ENCODE results near the gene ZNF439. TPM values are rescaled to one million over a fixed set of nuclear protein-coding genes. Genes with fewer than 3 reads are reported as not detected.
A peak's percentile ranks its signal among the peaks of the same experiment; 100 is the strongest.
"Not testable (repeated sequence)": the region's sequence is repeated elsewhere in the genome, so short reads cannot be mapped to it uniquely, and the experiment has no call there.

The ZNF439 gene
- total and polyA plus RNA-seq, 2 donors, result 3.6 to 26.2 TPM

- not testable (repeated sequence) for DNase-seq (ENCODE audit: extremely low spot score); H3K36me3 ChIP-seq (ENCODE audit: insufficient read depth); H3K4me1 ChIP-seq (ENCODE audit: insufficient read depth); H3K27ac ChIP-seq (ENCODE audit: low read depth); H3K4me3 ChIP-seq (ENCODE audit: low read depth, low read length)
- 48% methylated on average over 6 of the region's 6 CpGs for WGBS
Measured at GRCh38 chr19:11847615-11848014, 911 bp upstream of the ZNF439 start.

- WGBS, result 20% methylated on average over 11 of the region's 11 CpGs
- Histone ChIP-seq H3K4me3 (ENCODE audit: low read depth, low read length) (peak overlapping the region; percentile 62), H3K36me3 (ENCODE audit: insufficient read depth) (no peaks in the 10 kb centered on the region), H3K27ac (ENCODE audit: low read depth) (no peak overlapping the region), H3K4me1 (ENCODE audit: insufficient read depth) (no peaks in the 10 kb centered on the region)
- DNase-seq (ENCODE audit: extremely low spot score), result no peak
Measured at GRCh38 chr19:11848200-11848593, 329 bp upstream of the ZNF439 start.

- 85% methylated on average over 4 of the region's 4 CpGs for WGBS
- not testable (repeated sequence) for H3K36me3 ChIP-seq (ENCODE audit: insufficient read depth); H3K4me3 ChIP-seq (ENCODE audit: low read depth, low read length); DNase-seq (ENCODE audit: extremely low spot score); H3K4me1 ChIP-seq (ENCODE audit: insufficient read depth); H3K27ac ChIP-seq (ENCODE audit: low read depth)
Measured at GRCh38 chr19:11850289-11850688, 1.8 kb downstream of the ZNF439 start.

GRCh38 chr19:11853358-11853757 is 4.8 kb downstream of the ZNF439 start:
- no peaks in the 10 kb centered on the region for H3K4me1 ChIP-seq (ENCODE audit: insufficient read depth)
- H3K27ac ChIP-seq (ENCODE audit: low read depth), result no peak overlapping the region
- DNase-seq (ENCODE audit: extremely low spot score), result no peak
- 94% methylated on average over 3 of the region's 3 CpGs for WGBS
- no peak overlapping the region for H3K4me3 ChIP-seq (ENCODE audit: low read depth, low read length)
- H3K36me3 ChIP-seq (ENCODE audit: insufficient read depth), result no peaks in the 10 kb centered on the region

GRCh38 chr19:11856596-11857250 is 8.2 kb downstream of the ZNF439 start:
- no peak for DNase-seq (ENCODE audit: extremely low spot score)
- Histone ChIP-seq H3K36me3 (ENCODE audit: insufficient read depth) (no peaks in the 10 kb centered on the region), H3K4me3 (ENCODE audit: low read depth, low read length) (no peak overlapping the region), H3K4me1 (ENCODE audit: insufficient read depth) (no peaks in the 10 kb centered on the region), H3K27ac (ENCODE audit: low read depth) (no peak overlapping the region)
- WGBS, result 86% methylated on average over 12 of the region's 12 CpGs

GRCh38 chr19:11860721-11861120 is 12.2 kb downstream of the ZNF439 start:
- DNase-seq (ENCODE audit: extremely low spot score), result no peak
- no peaks in the 10 kb centered on the region for H3K36me3 ChIP-seq (ENCODE audit: insufficient read depth)
- H3K27ac ChIP-seq (ENCODE audit: low read depth), result no peak overlapping the region
- WGBS, result 94% methylated on average over 7 of the region's 7 CpGs
- H3K4me1 ChIP-seq (ENCODE audit: insufficient read depth), result no peaks in the 10 kb centered on the region
- no peak overlapping the region for H3K4me3 ChIP-seq (ENCODE audit: low read depth, low read length)

- H3K4me1 ChIP-seq (ENCODE audit: insufficient read depth), result no peaks in the 10 kb centered on the region
- WGBS, result 97% methylated on average over 2 of the region's 2 CpGs
- no peak for DNase-seq (ENCODE audit: extremely low spot score)
- no peak overlapping the region for H3K27ac ChIP-seq (ENCODE audit: low read depth)
- no peaks in the 10 kb centered on the region for H3K36me3 ChIP-seq (ENCODE audit: insufficient read depth)
- H3K4me3 ChIP-seq (ENCODE audit: low read depth, low read length), result no peak overlapping the region
Measured at GRCh38 chr19:11861301-11861700, 12.8 kb downstream of the ZNF439 start.

- peaks cover 11% of the 10 kb centered on the region for H3K36me3 ChIP-seq (ENCODE audit: insufficient read depth)
- not testable (repeated sequence) for DNase-seq (ENCODE audit: extremely low spot score); H3K4me1 ChIP-seq (ENCODE audit: insufficient read depth); H3K27ac ChIP-seq (ENCODE audit: low read depth); H3K4me3 ChIP-seq (ENCODE audit: low read depth, low read length)
- WGBS, result 82% methylated on average over 4 of the region's 4 CpGs
Measured at GRCh38 chr19:11867766-11868165, 19.2 kb downstream of the ZNF439 start.

- no peak overlapping the region for H3K4me3 ChIP-seq (ENCODE audit: low read depth, low read length)
- WGBS, result 98% methylated on average over 8 of the region's 8 CpGs
- H3K27ac ChIP-seq (ENCODE audit: low read depth), result no peak overlapping the region
- DNase-seq (ENCODE audit: extremely low spot score), result no peak
- H3K36me3 ChIP-seq (ENCODE audit: insufficient read depth), result peaks cover 11% of the 10 kb centered on the region
- no peaks in the 10 kb centered on the region for H3K4me1 ChIP-seq (ENCODE audit: insufficient read depth)
Measured at GRCh38 chr19:11868188-11868587, 19.7 kb downstream of the ZNF439 start.

GRCh38 chr19:11872624-11873023 is 24.1 kb downstream of the ZNF439 start:
- WGBS, result 97% methylated on average over 9 of the region's 9 CpGs
- H3K4me1 ChIP-seq (ENCODE audit: insufficient read depth), result no peaks in the 10 kb centered on the region
- no peak for DNase-seq (ENCODE audit: extremely low spot score)

GRCh38 chr19:11873762-11874161 is 25.2 kb downstream of the ZNF439 start:
- H3K27ac ChIP-seq (ENCODE audit: low read depth), result no peak overlapping the region
- H3K4me3 ChIP-seq (ENCODE audit: low read depth, low read length), result no peak overlapping the region
- no peaks in the 10 kb centered on the region for H3K4me1 ChIP-seq (ENCODE audit: insufficient read depth)
- H3K36me3 ChIP-seq (ENCODE audit: insufficient read depth), result no peaks in the 10 kb centered on the region
- WGBS, result 95% methylated on average over 1 of the region's 1 CpG
- no peak for DNase-seq (ENCODE audit: extremely low spot score)

More at GRCh38 chr19:11872624-11873023, 24.1 kb downstream of the ZNF439 start:
- Histone ChIP-seq H3K36me3 (ENCODE audit: insufficient read depth) (peaks cover 6% of the 10 kb centered on the region), H3K4me3 (ENCODE audit: low read depth, low read length) (no peak overlapping the region), H3K27ac (ENCODE audit: low read depth) (no peak overlapping the region)

- DNase-seq (ENCODE audit: extremely low spot score); H3K4me3 ChIP-seq (ENCODE audit: low read depth, low read length); H3K27ac ChIP-seq (ENCODE audit: low read depth); H3K4me1 ChIP-seq (ENCODE audit: insufficient read depth); H3K36me3 ChIP-seq (ENCODE audit: insufficient read depth): not testable (repeated sequence)
- 78% methylated on average over 16 of the region's 16 CpGs for WGBS
Measured at GRCh38 chr19:11879687-11880266, 31.3 kb downstream of the ZNF439 start.

GRCh38 chr19:11880598-11880997 is 32.1 kb downstream of the ZNF439 start:
- Histone ChIP-seq H3K4me3 (ENCODE audit: low read depth, low read length) (no peak overlapping the region), H3K4me1 (ENCODE audit: insufficient read depth) (no peaks in the 10 kb centered on the region), H3K36me3 (ENCODE audit: insufficient read depth) (no peaks in the 10 kb centered on the region), H3K27ac (ENCODE audit: low read depth) (no peak overlapping the region)
- 92% methylated on average over 12 of the region's 12 CpGs for WGBS
- DNase-seq (ENCODE audit: extremely low spot score), result no peak

GRCh38 chr19:11881151-11881800 is 32.8 kb downstream of the ZNF439 start:
- no peaks in the 10 kb centered on the region for H3K4me1 ChIP-seq (ENCODE audit: insufficient read depth)
- peak; percentile 14 for DNase-seq (ENCODE audit: extremely low spot score)
- no peak overlapping the region for H3K4me3 ChIP-seq (ENCODE audit: low read depth, low read length)
- no peaks in the 10 kb centered on the region for H3K36me3 ChIP-seq (ENCODE audit: insufficient read depth)
- WGBS, result 16% methylated on average over 10 of the region's 10 CpGs
- H3K27ac ChIP-seq (ENCODE audit: low read depth), result no peak overlapping the region

All from urinary bladder (tissue), 4 donors.